Stomach (tissue), 9 donors: Measurements from ENCODE around the gene LCP2. TPM values are rescaled to one million over a fixed set of nuclear protein-coding genes. Genes with fewer than 3 reads are reported as not detected.

Source experiments
- DNase-seq, 2 donors: peaks; one replicate each; pipeline versions ENCODE4 v3.0.0 to v3.0.0-alpha.2; 2013 to 2019
- H3K27ac ChIP-seq, 5 donors: fragments of 200-600 bp in 4 of 5; sonication (generic) in 4 of 5; one replicate each; pipeline ENCODE4 v1.5.1; 2013 to 2019; ENCODE audit warnings: mild to moderate bottlenecking in 1 of 5, moderate library complexity in 1 of 5
- H3K27me3 ChIP-seq, 3 donors: fragments of 200-600 bp; sonication (generic); one replicate each; pipeline ENCODE4 v1.5.1; 2017 to 2019; ENCODE audit warnings: mixed run types in 1 of 3
- H3K36me3 ChIP-seq, 4 donors: fragments of 200-600 bp; sonication (generic); 1 replicate in 3 of 4; 2 replicates in 1 of 4; pipeline ENCODE4 v1.5.1; 2016 to 2019
- H3K4me1 ChIP-seq, 4 donors: fragments of 200-600 bp; sonication (generic); one replicate each; pipeline ENCODE4 v1.5.1; 2016 to 2019
- H3K4me3 ChIP-seq, 4 donors: fragments of 200-600 bp; sonication (generic) in 3 of 4; one replicate each; pipeline ENCODE4 v1.5.1; 2016 to 2019; ENCODE audit warnings: mild to moderate bottlenecking in 1 of 4
- H3K9me3 ChIP-seq, 4 donors: fragments of 200-600 bp; sonication (generic); one replicate each; pipeline ENCODE4 v1.5.1; 2016 to 2019
- CTCF ChIP-seq, 7 experiments: fragments of 450-650 bp in 4 of 7; fragments of 200-600 bp in 3 of 7; sonication (generic) in 3 of 7; IDR thresholded peaks; one replicate each; pipeline ENCODE4 v1.5.1; 2016 to 2019; ENCODE audit warnings: antibody characterized with exemption in 7 of 7, control low read depth in 2 of 7, mild to moderate bottlenecking in 1 of 7
- EP300 ChIP-seq: sonication (generic); formaldehyde crosslinking; IDR thresholded peaks from one replicate; pipeline ENCODE4 v1.6.1; 2017; ENCODE audit warnings: antibody characterized with exemption
- POLR2A ChIP-seq, 4 donors: fragments of 450-650 bp; IDR thresholded peaks; one replicate each; pipeline ENCODE4 v1.6.1; 2016; ENCODE audit warnings: antibody characterized with exemption in 4 of 4, control low read depth in 2 of 4, mild to moderate bottlenecking in 1 of 4, moderate library complexity in 1 of 4
- POLR2AphosphoS5 ChIP-seq, 3 donors: sonication (generic); formaldehyde crosslinking; IDR thresholded peaks; one replicate each; pipeline ENCODE4 v1.6.1; 2016; ENCODE audit warnings: antibody characterized with exemption in 3 of 3
- WGBS, 5 donors: extraction: QIAGEN DNeasy Blood & Tissue Kit in 3 of 5; methylation state at CpG; one replicate each; pipeline versions ENCODE4 v1.1.5 to v1.1.7; 2013 to 2018; 5-methylcytosine and 5-hydroxymethylcytosine counted together
- intact Hi-C: fragments of 100-400 bp; cut with DNase I; formaldehyde crosslinking; loops from one replicate; pipeline ENCODE4 v1.15.1; 2023; ENCODE audit warnings: low total_unique reads
- polyA plus RNA-seq, 3 donors: library from polyadenylated mRNA; stranded (reverse); fragments of 200-250 nt; gene quantifications; one replicate each; pipeline ENCODE4 v1.2.3, GENCODE V29; 2013
- total RNA-seq, 5 donors: library from RNA; depleted of rRNA; stranded (reverse); fragments of >200 nt; gene quantifications; one replicate each; pipeline versions ENCODE4 v1.1.0 to v1.2.3, GENCODE V29; 2014 to 2016
- donor health status: healthy with polysubstance abuse.
- donor health status: Bipolar disorder and iron deficiency.
- donor health status: healthy.

The LCP2 gene
- total and polyA plus RNA-seq, 8 donors = 0.58 to 69.4 (median 16.8) TPM

GRCh38 chr5:170327168-170327567 lies 29.6 kb upstream of the LCP2 start:
- no peak for DNase-seq
- peaks cover 0 to 4% (median 0%) of the 10 kb centered on the region in 3 donors for H3K27me3 ChIP-seq
- no peaks in the 10 kb centered on the region for H3K9me3 ChIP-seq
- no peak overlapping the region for H3K27ac ChIP-seq
- WGBS, 5 donors = 62 to 74% (median 72%) methylated on average over 4 of the region's 4 CpGs
- H3K36me3 ChIP-seq = no peaks in the 10 kb centered on the region
- peaks cover 0 to 17% (median 10%) of the 10 kb centered on the region in 4 donors for H3K4me1 ChIP-seq
- intact Hi-C loops = no loop called here
- no peak overlapping the region for H3K4me3 ChIP-seq
- TF ChIP-seq EP300 = no peak
- TF ChIP-seq POLR2AphosphoS5 (IDR thresholded peaks at IDR 0.05) = no peak
- no peak for TF ChIP-seq CTCF (IDR thresholded peaks at IDR 0.05)
- no peak for TF ChIP-seq POLR2A (IDR thresholded peaks at IDR 0.05)

- TF ChIP-seq EP300 (no peak), POLR2A (IDR thresholded peaks at IDR 0.05) (no peak), POLR2AphosphoS5 (IDR thresholded peaks at IDR 0.05) (no peak), CTCF (IDR thresholded peaks at IDR 0.05) (no peak)
- no peaks in the 10 kb centered on the region for H3K36me3 ChIP-seq
- WGBS, 5 donors = 80 to 88% (median 85%) methylated on average over 5 of the region's 5 CpGs
- H3K27me3 ChIP-seq = no peaks in the 10 kb centered on the region
- peaks cover 0 to 14% (median 6%) of the 10 kb centered on the region in 4 donors for H3K4me1 ChIP-seq
- no peak overlapping the region for H3K4me3 ChIP-seq
- no peak overlapping the region for H3K27ac ChIP-seq
- no peaks in the 10 kb centered on the region for H3K9me3 ChIP-seq
- DNase-seq = no peak
- intact Hi-C loops = no loop called here
These were observed 21.7 kb upstream of the LCP2 start for GRCh38 chr5:170319301-170319700.

GRCh38 chr5:170317499-170317898 lies 19.9 kb upstream of the LCP2 start:
- peaks cover 2 to 32% (median 15%) of the 10 kb centered on the region in 4 donors for H3K4me1 ChIP-seq
- intact Hi-C loops = no loop called here
- no peaks in the 10 kb centered on the region for H3K27me3 ChIP-seq
- H3K9me3 ChIP-seq = no peaks in the 10 kb centered on the region
- TF ChIP-seq POLR2A (IDR thresholded peaks at IDR 0.05) = no peak
- no peak for TF ChIP-seq CTCF (IDR thresholded peaks at IDR 0.05)
- no peaks in the 10 kb centered on the region for H3K36me3 ChIP-seq
- H3K27ac ChIP-seq = no peak overlapping the region
- no peak overlapping the region for H3K4me3 ChIP-seq
- no peak for DNase-seq
- 86 to 96% (median 94%) methylated on average over 3 of the region's 3 CpGs for WGBS, 5 donors

- Histone ChIP-seq H3K4me3 (no peak overlapping the region), H3K27me3 (no peaks in the 10 kb centered on the region), H3K4me1 (peaks cover 8 to 38% (median 19%) of the 10 kb centered on the region in 4 donors), H3K36me3 (no peaks in the 10 kb centered on the region), H3K27ac (no peak overlapping the region), H3K9me3 (no peaks in the 10 kb centered on the region)
- WGBS, 5 donors = 82 to 86% (median 83%) methylated on average over 4 of the region's 4 CpGs
- no peak for DNase-seq
- intact Hi-C loops = no loop called here
- no peak for TF ChIP-seq CTCF (IDR thresholded peaks at IDR 0.05)
- TF ChIP-seq POLR2AphosphoS5 (IDR thresholded peaks at IDR 0.05) = no peak
- no peak for TF ChIP-seq EP300
- no peak for TF ChIP-seq POLR2A (IDR thresholded peaks at IDR 0.05)
These were observed 19.4 kb upstream of the LCP2 start for GRCh38 chr5:170316937-170317336.
